A549 (cell line): ENCODE results near the gene PLPP3.

ENCODE experiments used
- ATOH8 ChIP-seq: fragments of 250-450 bp; sonication (Bioruptor Pico); IDR thresholded peaks from 2 replicates; pipeline ENCODE4 v1.5.0; 2020; ENCODE audit warnings: low read depth, mild to moderate bottlenecking, moderate library complexity
- ELK1 ChIP-seq: fragments of 150-350 bp; IDR thresholded peaks from 2 replicates; pipeline ENCODE4 v1.6.1; 2014; ENCODE audit warnings: low read depth, mild to moderate bottlenecking, low read length
- MAFK ChIP-seq: fragments of 450-650 bp; IDR thresholded peaks from 2 replicates; pipeline ENCODE4 v1.6.1; 2014; ENCODE audit not compliant: partially characterized antibody
- MAX ChIP-seq: IDR thresholded peaks from 2 replicates; pipeline ENCODE4 v1.6.1; 2012
- NR3C1 ChIP-seq: fragments of >200 bp; sonication (Bioruptor Twin); formaldehyde crosslinking; IDR thresholded peaks from 3 replicates; pipeline ENCODE4 v1.6.1; 2017
- PBX3 ChIP-seq: IDR thresholded peaks from 2 replicates; pipeline ENCODE4 v1.6.1; 2012
- POLR2A ChIP-seq: IDR thresholded peaks from 2 replicates; pipeline ENCODE4 v1.6.1; 2012; ENCODE audit warnings: mild to moderate bottlenecking, low read length
- RAD21 ChIP-seq, 2 experiments: fragments of >200 bp in 1 of 2; sonication (Bioruptor Twin) in 1 of 2; formaldehyde crosslinking in 1 of 2; IDR thresholded peaks in 1 of 2; conservative IDR thresholded peaks in 1 of 2; 2 replicates in 1 of 2; 3 replicates in 1 of 2; pipeline ENCODE4 v1.6.1; 2012 to 2018; ENCODE audit warnings: inconsistent platforms in 1 of 2
- RFX5 ChIP-seq: fragments of 450-650 bp; IDR thresholded peaks from 2 replicates; pipeline ENCODE4 v1.7.1; 2014; ENCODE audit warnings: antibody characterized with exemption, mild to moderate bottlenecking, moderate library complexity

GRCh38 chr1:56495538-56495937 is 83.8 kb downstream of the PLPP3 start:
- no peak for TF ChIP-seq ELK1
- TF ChIP-seq RAD21 (conservative IDR thresholded peaks at IDR 0.05 in 1 of 2, IDR thresholded peaks at IDR 0.05 in 1 of 2): no peak
- TF ChIP-seq ATOH8: no peak
- no peak for TF ChIP-seq POLR2A
- no peak for TF ChIP-seq RFX5
- TF ChIP-seq MAX: no peak
- no peak for TF ChIP-seq PBX3
- no peak for TF ChIP-seq MAFK
- TF ChIP-seq NR3C1: no peak
